ENCODE measurements around the gene TMEM186. TPM values are rescaled to one million over a fixed set of nuclear protein-coding genes. Genes with fewer than 3 reads are reported as not detected.
"Not testable (repeated sequence)": the region's sequence is repeated elsewhere in the genome, so short reads cannot be mapped to it uniquely, and the experiment has no call there.

TMEM186 gene
- total RNA-seq, 1 donor from 2014 or later = 9.6 TPM

GRCh38 chr16:8846401-8846932 is 49.0 kb upstream of the TMEM186 start:
- H3K9ac ChIP-seq (ENCODE audit: low read length) = no peak overlapping the region
- DNase-seq (ENCODE audit: low read depth) = no peak
- no peak overlapping the region for H3K4me3 ChIP-seq (ENCODE audit: insufficient read depth, low read depth, low read length)
- H2AFZ ChIP-seq (ENCODE audit: low read depth, low read length) = no peak overlapping the region
- TF ChIP-seq CTCF (IDR thresholded peaks at IDR 0.05; ENCODE audit: insufficient read depth, low read depth, low read length) (no peak), EZH2 (IDR thresholded peaks at IDR 0.05; ENCODE audit: insufficient read depth, low read length) (no peak)
- Mint-ChIP-seq H3K27ac (ENCODE audit: unreplicated experiment) (no peak overlapping the region), H3K9me3 (ENCODE audit: unreplicated experiment) (no peaks in the 10 kb centered on the region), H3K27me3 (ENCODE audit: low read depth, unreplicated experiment) (no peaks in the 10 kb centered on the region), H3K4me3 (ENCODE audit: unreplicated experiment) (no peak overlapping the region), H3K36me3 (ENCODE audit: low read depth, unreplicated experiment) (peaks cover 21% of the 10 kb centered on the region), H3K4me1 (ENCODE audit: low read depth, unreplicated experiment) (peaks cover 24% of the 10 kb centered on the region)
- no peaks in the 10 kb centered on the region for H3K27me3 ChIP-seq (ENCODE audit: insufficient read depth, low read length)
- no peak overlapping the region for H3K4me2 ChIP-seq (ENCODE audit: low read length)
- H3K27ac ChIP-seq (ENCODE audit: low read depth, low read length) = no peak overlapping the region
- H3K36me3 ChIP-seq (ENCODE audit: insufficient read depth, low read length) = peaks cover 12% of the 10 kb centered on the region
- no peaks in the 10 kb centered on the region for H3K9me3 ChIP-seq (ENCODE audit: insufficient read depth, low read depth, low read length)
- FAIRE-seq = no peak
- peaks cover 36% of the 10 kb centered on the region for H3K79me2 ChIP-seq (ENCODE audit: insufficient read depth, low read length)
- peaks cover 75% of the 10 kb centered on the region for H4K20me1 ChIP-seq (ENCODE audit: insufficient read depth, low read length)
- peaks cover 28% of the 10 kb centered on the region for H3K4me1 ChIP-seq (ENCODE audit: insufficient read depth, low read length)

GRCh38 chr16:8845699-8846298 is 48.4 kb upstream of the TMEM186 start:
- Mint-ChIP-seq H3K36me3 (ENCODE audit: low read depth, unreplicated experiment) (peaks cover 18% of the 10 kb centered on the region), H3K9me3 (ENCODE audit: unreplicated experiment) (no peaks in the 10 kb centered on the region), H3K27me3 (ENCODE audit: low read depth, unreplicated experiment) (no peaks in the 10 kb centered on the region), H3K27ac (ENCODE audit: unreplicated experiment) (no peak overlapping the region), H3K4me1 (ENCODE audit: low read depth, unreplicated experiment) (peaks cover 21% of the 10 kb centered on the region), H3K4me3 (ENCODE audit: unreplicated experiment) (no peak overlapping the region)
- Histone ChIP-seq H3K27ac (ENCODE audit: low read depth, low read length) (no peak overlapping the region), H3K9ac (ENCODE audit: low read length) (no peak overlapping the region), H2AFZ (ENCODE audit: low read depth, low read length) (no peak overlapping the region), H3K27me3 (ENCODE audit: insufficient read depth, low read length) (no peaks in the 10 kb centered on the region), H4K20me1 (ENCODE audit: insufficient read depth, low read length) (peaks cover 70% of the 10 kb centered on the region), H3K4me2 (ENCODE audit: low read length) (no peak overlapping the region), H3K4me1 (ENCODE audit: insufficient read depth, low read length) (peaks cover 28% of the 10 kb centered on the region), H3K9me3 (ENCODE audit: insufficient read depth, low read depth, low read length) (no peaks in the 10 kb centered on the region), H3K36me3 (ENCODE audit: insufficient read depth, low read length) (peaks cover 9% of the 10 kb centered on the region), H3K79me2 (ENCODE audit: insufficient read depth, low read length) (peaks cover 38% of the 10 kb centered on the region), H3K4me3 (ENCODE audit: insufficient read depth, low read depth, low read length) (no peak overlapping the region)
- no peak for DNase-seq (ENCODE audit: low read depth)
- no peak for TF ChIP-seq EZH2 (IDR thresholded peaks at IDR 0.05; ENCODE audit: insufficient read depth, low read length)
- TF ChIP-seq CTCF (IDR thresholded peaks at IDR 0.05; ENCODE audit: insufficient read depth, low read depth, low read length) = no peak
- no peak for FAIRE-seq

GRCh38 chr16:8843296-8843695 is 45.9 kb upstream of the TMEM186 start:
- not testable (repeated sequence) for H3K36me3 ChIP-seq (ENCODE audit: insufficient read depth, low read length); H3K4me2 ChIP-seq (ENCODE audit: low read length); H3K27ac ChIP-seq (ENCODE audit: low read depth, low read length); H3K27me3 Mint-ChIP-seq (ENCODE audit: low read depth, unreplicated experiment); H3K9me3 Mint-ChIP-seq (ENCODE audit: unreplicated experiment); FAIRE-seq; H3K4me1 Mint-ChIP-seq (ENCODE audit: low read depth, unreplicated experiment); H3K4me3 Mint-ChIP-seq (ENCODE audit: unreplicated experiment); H3K9ac ChIP-seq (ENCODE audit: low read length); H2AFZ ChIP-seq (ENCODE audit: low read depth, low read length); H3K9me3 ChIP-seq (ENCODE audit: insufficient read depth, low read depth, low read length); DNase-seq (ENCODE audit: low read depth); H3K4me1 ChIP-seq (ENCODE audit: insufficient read depth, low read length); H3K4me3 ChIP-seq (ENCODE audit: insufficient read depth, low read depth, low read length); H3K27me3 ChIP-seq (ENCODE audit: insufficient read depth, low read length); H3K27ac Mint-ChIP-seq (ENCODE audit: unreplicated experiment)
- Histone ChIP-seq H3K79me2 (ENCODE audit: insufficient read depth, low read length) (peaks cover 49% of the 10 kb centered on the region), H4K20me1 (ENCODE audit: insufficient read depth, low read length) (peaks cover 65% of the 10 kb centered on the region)
- peaks cover 11% of the 10 kb centered on the region for H3K36me3 Mint-ChIP-seq (ENCODE audit: low read depth, unreplicated experiment)

GRCh38 chr16:8842016-8842415 is 44.6 kb upstream of the TMEM186 start:
- H3K4me3 Mint-ChIP-seq (ENCODE audit: unreplicated experiment); H3K9me3 ChIP-seq (ENCODE audit: insufficient read depth, low read depth, low read length); H3K4me3 ChIP-seq (ENCODE audit: insufficient read depth, low read depth, low read length); H3K36me3 ChIP-seq (ENCODE audit: insufficient read depth, low read length); H3K27ac Mint-ChIP-seq (ENCODE audit: unreplicated experiment); FAIRE-seq; H3K27ac ChIP-seq (ENCODE audit: low read depth, low read length); H3K9me3 Mint-ChIP-seq (ENCODE audit: unreplicated experiment); H2AFZ ChIP-seq (ENCODE audit: low read depth, low read length); DNase-seq (ENCODE audit: low read depth); H3K36me3 Mint-ChIP-seq (ENCODE audit: low read depth, unreplicated experiment); H3K4me1 Mint-ChIP-seq (ENCODE audit: low read depth, unreplicated experiment); H3K4me1 ChIP-seq (ENCODE audit: insufficient read depth, low read length); H3K27me3 ChIP-seq (ENCODE audit: insufficient read depth, low read length); H3K27me3 Mint-ChIP-seq (ENCODE audit: low read depth, unreplicated experiment); H3K4me2 ChIP-seq (ENCODE audit: low read length); H3K9ac ChIP-seq (ENCODE audit: low read length): not testable (repeated sequence)
- H3K79me2 ChIP-seq (ENCODE audit: insufficient read depth, low read length) = peaks cover 56% of the 10 kb centered on the region
- peaks cover 58% of the 10 kb centered on the region for H4K20me1 ChIP-seq (ENCODE audit: insufficient read depth, low read length)

GRCh38 chr16:8837594-8837993 is 40.2 kb upstream of the TMEM186 start:
- not testable (repeated sequence) for H3K9ac ChIP-seq (ENCODE audit: low read length); H3K9me3 ChIP-seq (ENCODE audit: insufficient read depth, low read depth, low read length); H3K27ac Mint-ChIP-seq (ENCODE audit: unreplicated experiment); H3K4me2 ChIP-seq (ENCODE audit: low read length); H3K27me3 ChIP-seq (ENCODE audit: insufficient read depth, low read length); DNase-seq (ENCODE audit: low read depth); H3K27me3 Mint-ChIP-seq (ENCODE audit: low read depth, unreplicated experiment); H3K4me1 ChIP-seq (ENCODE audit: insufficient read depth, low read length); H2AFZ ChIP-seq (ENCODE audit: low read depth, low read length); H3K36me3 Mint-ChIP-seq (ENCODE audit: low read depth, unreplicated experiment); H3K4me3 ChIP-seq (ENCODE audit: insufficient read depth, low read depth, low read length); H3K4me3 Mint-ChIP-seq (ENCODE audit: unreplicated experiment); H3K36me3 ChIP-seq (ENCODE audit: insufficient read depth, low read length); H3K9me3 Mint-ChIP-seq (ENCODE audit: unreplicated experiment); FAIRE-seq; H3K27ac ChIP-seq (ENCODE audit: low read depth, low read length)
- H3K4me1 Mint-ChIP-seq (ENCODE audit: low read depth, unreplicated experiment) = peaks cover 11% of the 10 kb centered on the region
- H3K79me2 ChIP-seq (ENCODE audit: insufficient read depth, low read length) = peaks cover 44% of the 10 kb centered on the region
- peaks cover 44% of the 10 kb centered on the region for H4K20me1 ChIP-seq (ENCODE audit: insufficient read depth, low read length)
